Neural cell (in vitro differentiated cells): ENCODE data around the gene NHS. TPM values are rescaled to one million over a fixed set of nuclear protein-coding genes. Genes with fewer than 3 reads are reported as not detected.

Source experiments
- H2AFZ ChIP-seq: fragments of 200-600, 300-800 bp; sonication (generic), shearing (Covaris generic); 2 replicates; pipeline ENCODE4 v1.6.0; 2014; ENCODE audit warnings: low read depth, mild to moderate bottlenecking, antibody characterized with exemption, low read length, moderate library complexity
- H3F3A ChIP-seq: fragments of 200-600 bp; shearing (Covaris generic); 2 replicates; pipeline ENCODE4 v1.6.1; 2016; ENCODE audit warnings: mild to moderate bottlenecking, moderate library complexity, mixed read lengths, antibody characterized with exemption, low read length; ENCODE audit not compliant: insufficient read depth, poor library complexity, severe bottlenecking
- H3K27ac ChIP-seq: fragments of 200-600, 300-800 bp; sonication (generic), shearing (Covaris generic); 2 replicates; pipeline ENCODE4 v1.5.1; 2014; ENCODE audit warnings: mild to moderate bottlenecking, low read length, moderate library complexity
- H3K27me3 ChIP-seq: fragments of 300-800, 200-600 bp; sonication (generic), shearing (Covaris generic); 2 replicates; pipeline ENCODE4 v1.6.0; 2014; ENCODE audit warnings: mild to moderate bottlenecking, low read depth, low read length, moderate library complexity; ENCODE audit not compliant: insufficient read depth
- H3K36me3 ChIP-seq: fragments of 300-800, 200-600 bp; sonication (generic), shearing (Covaris generic); 2 replicates; pipeline ENCODE4 v1.5.1; 2014; ENCODE audit warnings: mild to moderate bottlenecking, antibody characterized with exemption, low read length, moderate library complexity; ENCODE audit not compliant: insufficient read depth
- H3K4me2 ChIP-seq: fragments of 300-800, 200-600 bp; sonication (generic), shearing (Covaris generic); 2 replicates; pipeline ENCODE4 v1.6.0; 2014; ENCODE audit warnings: mild to moderate bottlenecking, low read length
- H3K4me3 ChIP-seq: fragments of 300-800, 200-600 bp; sonication (generic), shearing (Covaris generic); 2 replicates; pipeline ENCODE4 v1.5.1; 2014; ENCODE audit warnings: mild to moderate bottlenecking, low read length, moderate library complexity
- H3K79me2 ChIP-seq: fragments of 200-600 bp; shearing (Covaris generic); replicated peaks from 2 replicates; pipeline ENCODE4 v1.6.0; 2014; ENCODE audit warnings: mild to moderate bottlenecking, low read length, moderate library complexity; ENCODE audit not compliant: insufficient read depth
- H3K9ac ChIP-seq: fragments of 300-800, 200-600 bp; sonication (generic), shearing (Covaris generic); 2 replicates; pipeline ENCODE4 v1.6.1; 2016; ENCODE audit warnings: mild to moderate bottlenecking, low read length, mixed read lengths
- H3K9me2 ChIP-seq: fragments of 200-600 bp; shearing (Covaris generic); 2 replicates; pipeline ENCODE4 v1.6.1; 2016; ENCODE audit warnings: mild to moderate bottlenecking, low read length, mixed read lengths; ENCODE audit not compliant: insufficient read depth
- H3K9me3 ChIP-seq: fragments of 200-600, 300-800 bp; sonication (generic), shearing (Covaris generic); 2 replicates; pipeline ENCODE4 v1.6.1; 2016; ENCODE audit warnings: mild to moderate bottlenecking, mixed run types, low read length, moderate library complexity, mixed read lengths
- H4K20me1 ChIP-seq: fragments of 200-600 bp; shearing (Covaris generic); 2 replicates; pipeline ENCODE4 v1.6.1; 2016; ENCODE audit warnings: mild to moderate bottlenecking, mixed run types; ENCODE audit not compliant: insufficient read depth
- EP300 ChIP-seq: fragments of 450-650 bp; conservative IDR thresholded peaks from 2 replicates; pipeline ENCODE4 v1.6.1; 2014; ENCODE audit warnings: antibody characterized with exemption, mild to moderate bottlenecking, moderate library complexity; ENCODE audit not compliant: poor library complexity, severe bottlenecking
- EZH2 ChIP-seq: fragments of 200-600, 300-800 bp; shearing (Covaris generic), sonication (generic); IDR thresholded peaks from 2 replicates; pipeline ENCODE4 v1.6.1; 2014; ENCODE audit warnings: antibody characterized with exemption, low read length, borderline replicate concordance, mild to moderate bottlenecking; ENCODE audit not compliant: insufficient read depth, poor library complexity, severe bottlenecking
- MXI1 ChIP-seq: fragments of 450-650 bp; conservative IDR thresholded peaks from 2 replicates; pipeline ENCODE4 v1.6.1; 2014; ENCODE audit warnings: antibody characterized with exemption, mild to moderate bottlenecking; ENCODE audit not compliant: poor library complexity, severe bottlenecking
- POLR2AphosphoS5 ChIP-seq: IDR thresholded peaks from 2 replicates; pipeline ENCODE4 v1.6.1; 2012
- RAD21 ChIP-seq: fragments of 450-650 bp; conservative IDR thresholded peaks from 2 replicates; pipeline ENCODE4 v1.6.1; 2014; ENCODE audit warnings: antibody characterized with exemption, mild to moderate bottlenecking, moderate library complexity
- SMC3 ChIP-seq: fragments of 450-650 bp; conservative IDR thresholded peaks from 2 replicates; pipeline ENCODE4 v1.6.1; 2014; ENCODE audit warnings: antibody characterized with exemption, mild to moderate bottlenecking, moderate library complexity; ENCODE audit not compliant: poor library complexity
- TAF1 ChIP-seq: IDR thresholded peaks from 2 replicates; pipeline ENCODE4 v1.6.1; 2012; ENCODE audit warnings: low read depth
- polyA plus RNA-seq: library from polyadenylated mRNA; depleted of rRNA; stranded (reverse); fragments of >200 nt; gene quantifications from 2 replicates; pipeline ENCODE4 v1.2.3, GENCODE V29; 2014
- TF ChIP-seq, protein P1 (sequence below): fragments of 450-650 bp; IDR thresholded peaks from 2 replicates; pipeline ENCODE4 v1.5.1; 2014; ENCODE audit warnings: antibody characterized with exemption, mild to moderate bottlenecking, moderate library complexity; ENCODE audit not compliant: poor library complexity, severe bottlenecking
- TF ChIP-seq, protein P2 (sequence below): IDR thresholded peaks from 2 replicates; pipeline ENCODE4 v1.6.1; 2012; ENCODE audit warnings: borderline replicate concordance

NHS gene
- polyA plus RNA-seq, 1 donor from 2014 or later = 1.9 TPM

DNA sequence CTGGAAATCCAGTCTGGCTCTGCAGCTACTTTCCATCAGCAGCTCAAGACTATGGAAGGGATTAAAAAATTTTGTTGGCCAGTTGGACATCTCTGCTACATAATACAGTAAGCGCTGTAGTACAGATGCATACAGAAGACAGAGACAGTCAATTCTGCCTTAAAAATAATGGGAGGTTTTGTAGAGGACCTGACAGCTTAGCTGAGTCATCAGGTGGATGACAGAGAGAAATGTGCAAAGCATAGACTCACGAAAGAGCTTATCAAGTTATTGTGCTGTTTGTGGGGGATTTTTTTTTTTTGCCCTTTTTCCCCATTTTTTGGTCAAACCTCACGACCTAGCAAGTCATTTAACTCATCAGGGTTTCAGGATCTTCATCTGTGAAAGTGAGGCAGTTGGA, 213.3 kb downstream of the NHS start:
- no peak overlapping the region for H3K4me2 ChIP-seq
- no peak overlapping the region for H2AFZ ChIP-seq
- H3K9me2 ChIP-seq = no peaks in the 10 kb centered on the region
- H3F3A ChIP-seq = no peaks in the 10 kb centered on the region
- no peaks in the 10 kb centered on the region for H3K9me3 ChIP-seq
- H3K4me3 ChIP-seq = no peak overlapping the region
- no peak overlapping the region for H3K27ac ChIP-seq
- H3K9ac ChIP-seq = no peak overlapping the region
- TF ChIP-seq TAF1 (no peak), POLR2AphosphoS5 (no peak), EP300 (no peak), SMC3 (no peak), MXI1 (no peak), RAD21 (no peak), EZH2 (no peak)
- TF ChIP-seq, protein P1, sequence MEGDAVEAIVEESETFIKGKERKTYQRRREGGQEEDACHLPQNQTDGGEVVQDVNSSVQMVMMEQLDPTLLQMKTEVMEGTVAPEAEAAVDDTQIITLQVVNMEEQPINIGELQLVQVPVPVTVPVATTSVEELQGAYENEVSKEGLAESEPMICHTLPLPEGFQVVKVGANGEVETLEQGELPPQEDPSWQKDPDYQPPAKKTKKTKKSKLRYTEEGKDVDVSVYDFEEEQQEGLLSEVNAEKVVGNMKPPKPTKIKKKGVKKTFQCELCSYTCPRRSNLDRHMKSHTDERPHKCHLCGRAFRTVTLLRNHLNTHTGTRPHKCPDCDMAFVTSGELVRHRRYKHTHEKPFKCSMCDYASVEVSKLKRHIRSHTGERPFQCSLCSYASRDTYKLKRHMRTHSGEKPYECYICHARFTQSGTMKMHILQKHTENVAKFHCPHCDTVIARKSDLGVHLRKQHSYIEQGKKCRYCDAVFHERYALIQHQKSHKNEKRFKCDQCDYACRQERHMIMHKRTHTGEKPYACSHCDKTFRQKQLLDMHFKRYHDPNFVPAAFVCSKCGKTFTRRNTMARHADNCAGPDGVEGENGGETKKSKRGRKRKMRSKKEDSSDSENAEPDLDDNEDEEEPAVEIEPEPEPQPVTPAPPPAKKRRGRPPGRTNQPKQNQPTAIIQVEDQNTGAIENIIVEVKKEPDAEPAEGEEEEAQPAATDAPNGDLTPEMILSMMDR = no peak
- TF ChIP-seq, protein P2, sequence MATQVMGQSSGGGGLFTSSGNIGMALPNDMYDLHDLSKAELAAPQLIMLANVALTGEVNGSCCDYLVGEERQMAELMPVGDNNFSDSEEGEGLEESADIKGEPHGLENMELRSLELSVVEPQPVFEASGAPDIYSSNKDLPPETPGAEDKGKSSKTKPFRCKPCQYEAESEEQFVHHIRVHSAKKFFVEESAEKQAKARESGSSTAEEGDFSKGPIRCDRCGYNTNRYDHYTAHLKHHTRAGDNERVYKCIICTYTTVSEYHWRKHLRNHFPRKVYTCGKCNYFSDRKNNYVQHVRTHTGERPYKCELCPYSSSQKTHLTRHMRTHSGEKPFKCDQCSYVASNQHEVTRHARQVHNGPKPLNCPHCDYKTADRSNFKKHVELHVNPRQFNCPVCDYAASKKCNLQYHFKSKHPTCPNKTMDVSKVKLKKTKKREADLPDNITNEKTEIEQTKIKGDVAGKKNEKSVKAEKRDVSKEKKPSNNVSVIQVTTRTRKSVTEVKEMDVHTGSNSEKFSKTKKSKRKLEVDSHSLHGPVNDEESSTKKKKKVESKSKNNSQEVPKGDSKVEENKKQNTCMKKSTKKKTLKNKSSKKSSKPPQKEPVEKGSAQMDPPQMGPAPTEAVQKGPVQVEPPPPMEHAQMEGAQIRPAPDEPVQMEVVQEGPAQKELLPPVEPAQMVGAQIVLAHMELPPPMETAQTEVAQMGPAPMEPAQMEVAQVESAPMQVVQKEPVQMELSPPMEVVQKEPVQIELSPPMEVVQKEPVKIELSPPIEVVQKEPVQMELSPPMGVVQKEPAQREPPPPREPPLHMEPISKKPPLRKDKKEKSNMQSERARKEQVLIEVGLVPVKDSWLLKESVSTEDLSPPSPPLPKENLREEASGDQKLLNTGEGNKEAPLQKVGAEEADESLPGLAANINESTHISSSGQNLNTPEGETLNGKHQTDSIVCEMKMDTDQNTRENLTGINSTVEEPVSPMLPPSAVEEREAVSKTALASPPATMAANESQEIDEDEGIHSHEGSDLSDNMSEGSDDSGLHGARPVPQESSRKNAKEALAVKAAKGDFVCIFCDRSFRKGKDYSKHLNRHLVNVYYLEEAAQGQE = no peak
- H3K27me3 ChIP-seq = no peaks in the 10 kb centered on the region
- no peaks in the 10 kb centered on the region for H3K79me2 ChIP-seq
- H4K20me1 ChIP-seq = no peaks in the 10 kb centered on the region
- no peaks in the 10 kb centered on the region for H3K36me3 ChIP-seq

GRCh38 chrX:17590892-17591740, 216.1 kb downstream of the NHS start:
- H3K79me2 ChIP-seq = no peaks in the 10 kb centered on the region
- no peaks in the 10 kb centered on the region for H3K9me2 ChIP-seq
- no peaks in the 10 kb centered on the region for H3K36me3 ChIP-seq
- H3K9ac ChIP-seq = no peak overlapping the region
- H3F3A ChIP-seq = no peaks in the 10 kb centered on the region
- no peaks in the 10 kb centered on the region for H4K20me1 ChIP-seq
- TF ChIP-seq EZH2 (no peak), TAF1 (no peak), POLR2AphosphoS5 (no peak), SMC3 (peak; percentile 89), RAD21 (peak; percentile 79), EP300 (no peak), MXI1 (no peak)
- TF ChIP-seq, protein P1 = peak; percentile 75
- TF ChIP-seq, protein P2 = no peak
- no peak overlapping the region for H3K4me2 ChIP-seq
- no peak overlapping the region for H3K27ac ChIP-seq
- H3K27me3 ChIP-seq = no peaks in the 10 kb centered on the region
- no peaks in the 10 kb centered on the region for H3K9me3 ChIP-seq
- H3K4me3 ChIP-seq = no peak overlapping the region
- no peak overlapping the region for H2AFZ ChIP-seq
